Activated CD8-positive, alpha-beta T cell treated with anti-CD3 and anti-CD28 coated beads for 36 hours (primary cell): ENCODE data around the gene OR56A3. TPM values are rescaled to one million over a fixed set of nuclear protein-coding genes. Genes with fewer than 3 reads are reported as not detected.

ENCODE experiments used
- ATAC-seq: fragments of 200-7000 bp; cut with Tn5 transposase; one replicate; pipeline ENCODE4 v1.10.0; 2021; ENCODE audit warnings: mild to moderate bottlenecking, moderate library complexity
- CTCF ChIA-PET: fragments of 350-600 bp; sonication (Branson Sonifier 250); formaldehyde crosslinking; loops from one replicate; lab custom pipeline; 2021; ENCODE audit warnings: antibody characterized with exemption; lab: Charles Lee
- POLR2A ChIA-PET: fragments of 350-600 bp; sonication (Branson Sonifier 250); formaldehyde crosslinking; loops from one replicate; lab custom pipeline; 2021; ENCODE audit warnings: antibody characterized with exemption; lab: Charles Lee
- DNase-seq: peaks from one replicate; pipeline ENCODE4 v3.0.0-alpha.2; 2020
- H3K27ac Mint-ChIP-seq: one replicate; pipeline ENCODE4 v1.8.0; 2021; ENCODE audit warnings: mild to moderate bottlenecking, mixed read lengths
- H3K27me3 Mint-ChIP-seq: one replicate; pipeline ENCODE4 v1.8.0; 2021; ENCODE audit warnings: mixed read lengths
- H3K36me3 Mint-ChIP-seq: one replicate; pipeline ENCODE4 v1.8.0; 2021; ENCODE audit warnings: low read depth, mixed read lengths
- H3K4me1 Mint-ChIP-seq: one replicate; pipeline ENCODE4 v1.8.0; 2021; ENCODE audit warnings: low read depth, mixed read lengths
- H3K4me3 Mint-ChIP-seq: one replicate; pipeline ENCODE4 v1.8.0; 2021; ENCODE audit warnings: mild to moderate bottlenecking, moderate library complexity, mixed read lengths
- H3K9me3 Mint-ChIP-seq: one replicate; pipeline ENCODE4 v1.8.0; 2021; ENCODE audit warnings: mixed read lengths
- CTCF ChIP-seq: fragments of 200-600 bp; IDR thresholded peaks from one replicate; pipeline ENCODE4 v1.8.0; 2022; ENCODE audit warnings: antibody characterized with exemption, mild to moderate bottlenecking
- intact Hi-C: fragments of 100-400 bp; cut with micrococcal nuclease; formaldehyde crosslinking; loops from one replicate; pipeline ENCODE4 v1.10.0; 2022
- total RNA-seq, 2 experiments: library from RNA; stranded (reverse); gene quantifications; one replicate each; pipeline ENCODE4 v1.2.3, GENCODE V29; 2021

Gene OR56A3
- total RNA-seq, 2 experiments from 2014 or later = not detected

- ATAC-seq (peak; percentile 67), DNase-seq (peak; percentile 45)
- intact Hi-C loops = no loop called here
- no peak overlapping the region for H3K27ac Mint-ChIP-seq
- ChIA-PET CTCF (no interaction called here), POLR2A (no interaction called here)
- peaks cover 10% of the 10 kb centered on the region for H3K9me3 Mint-ChIP-seq
- no peaks in the 10 kb centered on the region for H3K4me1 Mint-ChIP-seq
- no peak overlapping the region for H3K4me3 Mint-ChIP-seq
- no peak for TF ChIP-seq CTCF
- H3K36me3 Mint-ChIP-seq = no peaks in the 10 kb centered on the region
- no peaks in the 10 kb centered on the region for H3K27me3 Mint-ChIP-seq
Measured at GRCh38 chr11:5922749-5923426, 19.2 kb upstream of the OR56A3 start.

- ATAC-seq = no peak
- CTCF ChIA-PET = no interaction called here
- POLR2A ChIA-PET = no interaction called here
Measured at GRCh38 chr11:5923427-5923776, 18.6 kb upstream of the OR56A3 start.

GRCh38 chr11:5923794-5924193 lies 18.3 kb upstream of the OR56A3 start:
- no peak for TF ChIP-seq CTCF
- intact Hi-C loops = no loop called here
- no peaks in the 10 kb centered on the region for H3K36me3 Mint-ChIP-seq
- H3K27ac Mint-ChIP-seq = no peak overlapping the region
- no peaks in the 10 kb centered on the region for H3K27me3 Mint-ChIP-seq
- no peak for ATAC-seq
- no peak overlapping the region for H3K4me3 Mint-ChIP-seq
- no peak for DNase-seq
- H3K9me3 Mint-ChIP-seq = peaks cover 15% of the 10 kb centered on the region
- POLR2A ChIA-PET = no interaction called here
- CTCF ChIA-PET = no interaction called here
- H3K4me1 Mint-ChIP-seq = no peaks in the 10 kb centered on the region

More at GRCh38 chr11:5923427-5923776, 18.6 kb upstream of the OR56A3 start:
- Mint-ChIP-seq H3K9me3 (peaks cover 14% of the 10 kb centered on the region), H3K36me3 (no peaks in the 10 kb centered on the region), H3K27ac (no peak overlapping the region), H3K27me3 (no peaks in the 10 kb centered on the region), H3K4me3 (no peak overlapping the region), H3K4me1 (no peaks in the 10 kb centered on the region)
- TF ChIP-seq CTCF = no peak
- intact Hi-C loops = no loop called here
- no peak for DNase-seq

GRCh38 chr11:5928271-5928670 lies 13.8 kb upstream of the OR56A3 start:
- ATAC-seq = no peak
- intact Hi-C loops = no loop called here

More at GRCh38 chr11:5928271-5928670, 13.8 kb upstream of the OR56A3 start:
- no peaks in the 10 kb centered on the region for H3K4me1 Mint-ChIP-seq
- H3K4me3 Mint-ChIP-seq = no peak overlapping the region
- no peak for TF ChIP-seq CTCF
- no peak for DNase-seq
- ChIA-PET POLR2A (no interaction called here), CTCF (no interaction called here)
- H3K27ac Mint-ChIP-seq = no peak overlapping the region
- H3K36me3 Mint-ChIP-seq = no peaks in the 10 kb centered on the region
- H3K9me3 Mint-ChIP-seq = peaks cover 15% of the 10 kb centered on the region
- H3K27me3 Mint-ChIP-seq = no peaks in the 10 kb centered on the region
